Right ventricle myocardium superior (tissue), 1 donor: ENCODE data around the gene TPSG1. TPM values are rescaled to one million over a fixed set of nuclear protein-coding genes. Genes with fewer than 3 reads are reported as not detected.
"Not testable (repeated sequence)": the region's sequence is repeated elsewhere in the genome, so short reads cannot be mapped to it uniquely, and the experiment has no call there.

Experiments used
- ATAC-seq: fragments of 200-7000 bp; cut with Tn5 transposase; one replicate; pipeline ENCODE4 v1.9.1; 2020; ENCODE audit warnings: mild to moderate bottlenecking; ENCODE audit not compliant: poor library complexity
- DNase-seq: peaks from one replicate; pipeline ENCODE4 v3.0.0-alpha.2; 2020
- intact Hi-C: fragments of 100-400 bp; cut with DNase I; formaldehyde crosslinking; loops from one replicate; pipeline ENCODE4 v1.11.2; 2022
- long read RNA-seq: library from polyadenylated mRNA; unstranded; transcript quantifications from one replicate; pipeline ENCODE4 v2.0.0, GENCODE V29; 2021
- total RNA-seq: library from RNA; stranded (reverse); fragmentation: NEBNext Ultra II Directional; extraction: Animal tissue kit (Norgen Biotek cat#: 25700); gene quantifications from one replicate; pipeline ENCODE4 v1.2.1, GENCODE V29; 2021
- donor health status: DM: no; HTN: yes; CAD: no; lungs with severe emphysema.

TPSG1 gene
- total RNA-seq: 0.19 TPM
- long read RNA-seq: 0 reads

DNA sequence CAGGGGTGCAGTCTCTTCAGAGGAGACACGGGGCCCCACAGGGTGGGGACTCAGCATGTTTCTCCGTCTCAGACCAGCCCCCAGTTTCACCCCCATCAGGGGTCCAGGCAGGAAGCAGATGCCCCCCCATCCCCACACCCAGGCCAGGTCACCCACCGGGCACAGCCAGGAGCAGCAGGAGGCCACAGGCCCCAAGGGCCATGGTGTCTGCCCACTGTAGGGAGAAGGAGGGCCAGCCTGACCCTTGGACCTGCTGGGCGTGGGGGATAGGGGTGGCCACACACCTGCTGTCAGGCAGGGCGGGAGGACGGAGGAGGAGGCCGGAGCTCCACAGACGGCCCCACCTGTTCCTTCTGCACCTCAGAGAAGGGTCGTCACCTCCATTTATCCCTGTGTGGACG, at the start of gene TPSG1:
TSS of gene TPSG1 (minus strand) at position 218 of the 401 bp plus-strand sequence. CDS start at position 202, 16 bp downstream.
- DNase-seq: no peak
- ATAC-seq: no peak
- intact Hi-C loops: no loop called here

DNA sequence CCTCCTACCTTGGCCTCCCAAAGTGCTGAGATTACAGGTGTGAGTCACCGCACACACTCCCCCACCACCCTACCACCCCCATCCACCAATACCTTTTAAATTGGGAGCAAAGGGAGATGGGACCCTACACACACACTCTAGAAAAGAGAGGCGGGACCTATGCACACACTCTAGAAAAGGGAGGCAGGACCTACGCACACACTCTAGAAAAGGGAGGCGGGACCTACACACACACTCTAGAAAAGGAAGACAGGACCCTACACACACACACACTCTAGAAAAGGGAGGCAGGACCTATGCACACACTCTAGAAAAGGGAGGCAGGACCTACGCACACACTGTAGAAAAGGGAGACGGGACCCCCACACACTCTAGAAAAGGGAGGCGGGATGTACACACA, 49.7 kb upstream of the TPSG1 start:
- intact Hi-C loops: no loop called here
- ATAC-seq (no peak), DNase-seq (no peak)

DNA sequence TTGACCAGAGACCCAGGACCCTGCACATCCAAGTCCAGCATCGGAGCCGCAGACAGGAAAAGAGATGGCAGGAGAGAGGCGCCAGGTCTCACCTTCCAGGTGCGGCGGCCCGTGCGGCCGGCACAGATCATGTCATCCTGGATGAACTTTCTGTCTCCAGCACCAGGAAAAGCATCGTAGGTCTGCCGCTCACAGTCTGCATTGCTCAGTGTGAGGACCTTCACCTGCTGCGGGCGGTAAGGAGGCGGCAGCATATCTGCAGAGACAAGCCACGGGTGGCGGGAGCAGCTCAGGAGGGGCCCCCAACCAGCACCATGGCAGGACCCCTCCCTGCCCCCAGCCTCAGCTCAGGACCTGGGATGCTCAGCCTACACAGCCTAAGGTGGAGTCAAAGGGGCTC, 48.7 kb upstream of the TPSG1 start:
- no peak for DNase-seq
- intact Hi-C loops: no loop called here
- ATAC-seq: no peak

DNA sequence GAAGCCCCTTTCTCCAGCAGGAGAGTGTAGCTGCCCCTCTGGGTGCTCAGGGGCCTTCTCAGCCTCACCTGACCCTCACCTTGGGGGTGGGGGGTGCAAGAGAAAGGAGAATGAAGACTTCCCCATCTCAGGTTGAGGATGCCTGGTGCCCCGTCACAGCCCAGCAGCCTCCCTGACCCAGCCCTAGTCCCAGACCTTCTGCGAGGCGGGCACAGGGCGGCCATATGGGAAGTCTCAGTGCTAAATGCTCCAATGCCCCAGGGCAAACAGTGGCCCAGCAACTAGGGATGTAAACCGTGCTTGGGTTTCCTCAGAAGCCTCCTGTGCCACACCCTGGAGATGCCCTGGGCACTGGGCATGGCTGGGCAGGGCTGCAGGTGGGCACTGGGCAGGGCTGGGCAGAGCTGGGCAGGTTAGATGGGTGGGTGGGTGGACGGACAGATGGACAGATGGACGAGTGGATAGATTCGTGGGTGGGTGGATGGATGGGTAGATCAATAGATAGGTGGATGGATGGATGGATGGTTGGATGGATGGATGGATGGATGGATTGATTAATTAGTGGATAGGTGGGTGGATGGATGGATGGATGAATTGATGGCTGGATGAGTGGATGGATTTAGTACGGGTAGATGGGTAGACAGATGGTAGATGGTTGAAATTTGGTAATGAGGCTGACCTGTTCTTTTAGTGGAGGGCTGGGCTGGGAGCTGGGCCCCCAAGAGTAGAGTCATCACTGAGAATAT, 47.6 kb upstream of the TPSG1 start:
- no peak for DNase-seq
- no peak for ATAC-seq
- intact Hi-C loops: no loop called here

DNA sequence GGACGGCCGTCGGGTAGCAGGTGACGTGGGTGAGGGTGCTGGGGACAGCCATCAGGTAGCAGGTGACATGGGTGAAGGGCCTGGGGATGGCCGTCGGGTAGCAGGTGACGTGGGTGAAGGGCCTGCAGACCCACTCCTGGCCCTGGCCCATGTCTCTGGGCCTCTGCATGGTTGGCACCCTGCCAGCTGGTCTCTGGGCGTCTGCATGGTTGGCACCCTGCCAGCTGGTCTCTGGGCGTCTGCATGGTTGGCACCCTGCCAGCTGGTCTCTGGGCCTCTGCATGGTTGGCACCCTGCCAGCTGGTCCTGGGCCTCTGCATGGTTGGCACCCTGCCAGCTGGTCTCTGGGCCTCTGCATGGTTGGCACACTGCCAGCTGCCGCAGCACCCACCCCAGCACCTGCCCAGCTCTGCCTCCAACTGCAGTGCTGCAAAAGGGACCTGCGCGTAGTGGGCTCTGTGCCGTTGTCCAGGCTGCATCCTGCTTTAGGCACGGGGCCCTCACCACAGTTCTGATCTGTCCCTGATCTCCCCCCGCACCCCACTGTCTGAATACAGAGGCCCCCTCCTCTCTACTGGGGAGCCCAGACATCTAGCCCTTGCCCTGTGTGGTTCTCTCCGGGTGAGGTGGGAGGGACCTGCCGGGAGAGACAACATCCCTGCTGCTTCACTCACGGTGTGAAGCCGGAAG, 46.8 kb upstream of the TPSG1 start:
- intact Hi-C loops, DNase-seq: not testable (repeated sequence)
- peak; percentile 18 for ATAC-seq

DNA sequence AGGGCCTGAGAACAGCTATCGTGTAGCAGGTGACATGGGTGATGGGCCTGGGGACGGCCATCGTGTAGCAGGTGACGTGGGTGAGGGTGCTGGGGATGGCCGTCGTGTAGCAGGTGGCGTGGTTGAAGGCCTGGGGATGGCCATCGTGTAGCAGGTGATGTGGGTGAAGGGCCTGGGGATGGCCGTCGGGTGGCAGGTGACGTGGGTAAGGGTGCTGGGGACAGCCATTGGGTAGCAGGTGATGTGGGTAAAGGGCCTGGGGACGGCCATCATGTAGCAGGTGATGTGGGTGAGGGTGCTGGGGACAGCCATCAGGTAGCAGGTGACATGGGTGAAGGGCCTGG, 46.3 kb upstream of the TPSG1 start:
- no peak for DNase-seq
- intact Hi-C loops: no loop called here
- no peak for ATAC-seq

DNA sequence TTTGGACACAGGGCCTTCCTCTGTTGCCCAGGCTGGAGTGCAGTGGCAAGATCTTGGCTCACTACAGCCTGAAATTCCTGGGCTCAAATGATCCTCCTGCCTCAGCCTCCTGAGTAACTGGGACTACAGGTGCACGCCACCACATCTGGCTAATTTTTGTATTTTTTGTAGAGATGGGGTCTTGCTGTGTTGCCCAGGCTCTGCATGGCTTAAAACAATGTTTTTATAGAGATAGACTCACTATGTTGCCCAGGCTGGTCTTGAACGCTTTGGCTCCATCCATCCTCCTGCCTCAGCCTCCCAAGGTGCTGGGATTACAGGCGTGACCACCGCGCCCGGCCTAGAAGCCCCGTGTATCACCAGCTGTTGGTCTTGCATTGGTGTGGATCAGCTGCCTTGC, 44.4 kb upstream of the TPSG1 start:
- DNase-seq, intact Hi-C loops, ATAC-seq: not testable (repeated sequence)

DNA sequence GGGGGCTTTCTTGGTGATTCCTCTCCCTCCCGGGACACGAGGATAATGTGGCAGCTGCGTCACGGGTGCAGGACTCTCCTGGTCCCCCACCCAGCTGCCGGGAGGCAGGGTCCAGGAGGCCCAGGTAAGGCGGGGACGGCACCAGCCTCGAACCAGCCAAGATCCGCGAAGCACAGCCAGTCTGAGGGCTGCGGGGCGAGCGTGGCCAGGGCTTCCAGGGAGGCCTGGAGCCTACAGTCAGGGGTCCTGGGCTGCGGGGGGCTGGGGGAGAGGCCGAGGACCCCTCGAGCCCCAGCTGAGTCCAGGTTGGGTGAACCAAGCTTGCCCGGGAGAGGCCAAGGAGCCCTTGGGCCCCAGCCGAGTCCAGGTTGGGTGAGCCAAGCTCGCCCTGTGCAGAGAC, 40.8 kb upstream of the TPSG1 start:
- no peak for DNase-seq
- no peak for ATAC-seq
- intact Hi-C loops: no loop called here

DNA sequence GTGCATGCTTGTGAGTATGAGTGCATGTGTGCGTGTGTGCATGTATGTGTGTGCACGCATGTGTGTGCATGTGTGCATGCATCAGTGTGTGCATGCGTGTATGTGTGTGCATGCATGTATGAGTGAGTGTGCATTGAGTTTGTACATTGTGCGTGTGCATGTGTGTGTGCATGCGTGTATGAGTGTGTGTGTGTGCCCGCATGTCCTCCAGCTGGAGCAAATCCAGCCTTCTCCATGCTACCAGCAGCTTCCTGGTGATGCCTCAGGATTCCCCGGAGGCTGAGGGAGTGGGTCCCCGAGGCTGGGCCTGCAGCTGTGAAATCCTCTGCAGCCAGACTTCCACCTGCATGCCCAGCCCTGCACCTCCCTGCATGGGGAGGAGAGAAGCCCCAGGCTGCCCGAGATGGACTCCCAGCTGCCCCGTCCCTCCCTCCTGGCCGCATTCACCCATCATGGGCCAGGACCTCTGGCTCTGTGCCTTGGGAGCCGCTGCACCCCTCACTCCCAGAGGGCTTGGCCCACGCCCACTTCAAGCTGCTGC, 40.1 kb upstream of the TPSG1 start:
- intact Hi-C loops: no loop called here
- no peak for ATAC-seq
- DNase-seq: no peak

DNA sequence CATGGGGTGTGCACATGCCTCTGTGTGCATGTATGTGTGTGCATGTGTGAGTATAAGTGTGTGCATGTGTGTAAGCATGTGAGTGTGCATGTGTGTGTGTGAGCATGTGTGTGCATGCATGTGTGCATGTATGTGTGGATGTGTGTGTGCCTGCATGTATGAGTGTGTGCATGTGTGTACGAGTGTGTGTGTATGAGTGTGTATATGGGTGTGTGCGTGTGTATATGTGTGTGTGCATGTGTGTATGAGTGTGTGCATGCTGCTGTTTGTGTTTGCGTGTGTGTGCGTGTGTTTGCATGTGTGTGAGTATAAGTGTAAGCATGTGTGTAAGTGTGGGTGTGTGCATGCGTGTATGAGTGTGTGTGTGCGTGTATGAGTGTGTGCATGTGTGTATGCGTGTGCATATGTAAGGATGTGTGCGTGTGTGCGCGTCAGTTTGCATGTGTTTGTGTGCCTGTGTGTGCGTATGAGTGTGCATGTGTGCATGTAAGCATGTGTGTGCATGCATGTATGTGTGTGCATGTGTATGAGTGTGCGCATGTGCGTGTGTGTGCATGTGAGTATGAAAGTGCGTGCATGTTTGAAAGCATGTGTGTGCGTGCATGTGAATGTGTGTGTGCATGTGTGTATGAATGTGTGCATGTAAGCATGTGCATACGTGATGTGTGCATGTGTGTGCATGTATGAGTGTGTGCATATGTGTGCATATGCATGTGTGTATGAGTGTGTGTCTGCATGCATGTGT, 39.4 kb upstream of the TPSG1 start:
- DNase-seq: no peak
- intact Hi-C loops: no loop called here
- no peak for ATAC-seq

DNA sequence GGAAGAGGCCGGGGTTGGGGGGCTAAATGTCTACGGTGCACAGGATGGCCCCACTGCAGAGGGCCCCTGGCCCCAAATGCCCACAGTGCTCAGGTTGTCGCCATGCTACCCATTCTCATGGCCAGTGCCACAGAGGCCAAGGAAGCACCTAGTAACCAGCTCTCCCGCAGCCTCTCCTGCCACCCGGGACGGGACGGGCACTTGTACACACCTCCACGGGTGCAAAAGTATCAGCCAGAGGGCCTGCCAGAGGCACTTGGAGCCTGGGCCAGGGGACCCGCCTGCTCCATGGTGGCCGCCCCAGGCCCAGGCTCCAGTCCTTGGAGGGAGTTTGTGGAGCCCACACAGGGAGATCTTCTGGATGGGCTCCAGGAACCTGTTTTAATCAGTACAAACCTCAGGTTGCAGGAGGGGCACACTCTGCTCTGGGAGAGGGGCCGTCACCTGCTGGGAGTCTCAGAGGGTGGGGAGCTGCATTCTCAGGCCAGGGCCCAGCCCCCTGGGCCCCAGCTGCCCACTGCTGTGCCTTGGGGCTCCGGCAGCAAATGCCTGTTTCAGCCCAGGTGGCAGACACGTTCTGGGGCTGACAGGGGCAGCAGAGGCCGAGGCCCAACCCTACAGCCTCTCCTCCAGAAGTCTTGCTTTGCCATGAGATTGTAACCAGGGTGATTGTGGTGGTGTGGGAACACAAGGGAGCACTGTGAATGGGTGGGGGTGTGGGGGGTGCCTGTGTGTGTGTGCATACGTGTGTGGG, 38.7 kb upstream of the TPSG1 start:
- intact Hi-C loops: no loop called here
- ATAC-seq (no peak), DNase-seq (no peak)

DNA sequence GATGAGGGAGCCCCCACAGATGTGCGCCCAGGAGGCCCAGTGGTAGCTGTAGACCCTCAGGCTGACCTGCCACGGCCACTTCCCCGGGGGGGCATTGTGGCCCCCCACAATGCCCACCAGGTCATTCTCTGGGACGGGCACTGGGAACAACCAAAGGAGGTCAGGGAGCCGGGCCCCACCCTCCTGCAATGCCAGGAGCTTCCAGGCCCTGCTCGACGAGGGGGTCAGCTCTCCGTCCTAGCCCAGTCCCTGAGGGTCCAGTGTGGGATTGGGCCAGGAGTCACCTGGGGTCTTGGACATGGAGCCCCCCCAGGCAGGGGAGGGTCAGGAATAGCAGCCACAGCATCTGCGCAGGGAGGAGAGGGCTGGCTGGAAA, 37.8 kb upstream of the TPSG1 start:
- DNase-seq (no peak), ATAC-seq (no peak)

DNA sequence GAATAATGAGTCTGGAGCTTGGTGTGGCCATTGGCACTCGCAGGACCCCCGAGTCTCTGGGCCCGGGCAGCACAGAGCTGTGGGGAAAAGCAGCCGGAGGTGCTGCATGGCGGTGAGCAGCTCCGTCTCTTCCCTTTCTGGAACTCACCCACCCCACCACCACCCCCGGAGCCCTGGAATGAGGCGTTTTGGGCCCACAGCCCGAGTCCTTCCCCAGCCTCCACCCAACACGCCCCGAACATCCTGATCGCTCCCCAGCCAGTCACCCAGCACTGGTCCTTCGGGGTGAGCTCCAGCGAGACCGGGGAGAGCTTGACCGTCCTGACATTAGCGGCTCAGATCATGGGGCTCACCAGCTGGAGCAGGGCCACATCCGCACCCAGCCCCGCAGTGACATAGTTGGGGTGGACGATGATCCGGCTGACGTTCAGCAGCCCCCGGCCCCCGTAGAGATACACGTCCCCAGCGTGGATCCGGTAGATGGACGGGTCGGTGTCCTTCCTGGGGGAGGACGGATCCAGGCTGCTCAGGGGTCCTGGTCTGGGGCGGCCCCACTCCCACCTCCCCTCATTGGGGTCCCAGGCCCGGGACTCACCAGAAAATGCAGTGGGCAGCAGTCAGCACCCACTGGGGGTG, 37.3 kb upstream of the TPSG1 start:
- intact Hi-C loops: no loop called here
- ATAC-seq (no peak), DNase-seq (no peak)

More for the DNA sequence above, 37.8 kb upstream of the TPSG1 start:
- intact Hi-C loops: no loop called here

DNA sequence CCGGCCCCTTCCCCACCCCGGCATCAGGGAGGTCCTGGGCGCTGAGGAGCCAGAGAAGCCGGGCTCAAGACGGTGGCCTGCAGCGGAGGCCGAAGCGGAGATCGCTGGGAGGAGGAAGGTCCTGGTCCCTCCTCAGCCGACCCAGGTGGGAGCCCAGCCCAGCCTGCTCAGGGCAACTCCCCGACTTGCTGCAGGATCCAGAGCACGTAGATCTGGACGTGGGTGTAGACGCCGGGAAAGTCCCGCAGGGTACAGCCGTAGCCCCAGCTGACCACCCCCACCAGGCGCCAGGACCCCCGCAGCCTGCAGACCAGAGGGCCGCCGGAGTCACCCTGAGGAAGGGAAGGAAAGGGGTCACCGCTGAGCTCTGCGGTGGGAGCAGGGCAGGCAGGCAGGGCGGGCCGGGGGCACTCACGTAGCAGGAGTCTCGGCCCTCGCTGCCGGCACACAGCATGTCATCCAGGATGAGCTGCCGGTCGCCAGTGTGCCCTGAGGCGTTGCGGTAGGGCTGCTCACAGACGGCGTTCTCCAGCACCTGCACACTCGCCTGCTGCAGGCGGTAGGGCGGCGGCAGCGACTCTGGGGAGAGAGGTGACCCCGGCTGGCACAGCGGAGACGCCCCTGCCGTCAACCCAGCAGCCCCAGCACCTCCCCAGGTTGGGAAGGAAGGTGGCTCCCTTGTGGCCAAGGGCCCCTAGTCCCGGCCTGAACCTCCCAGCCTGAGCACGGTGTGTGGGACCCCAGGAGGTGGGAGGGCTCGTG, 36.2 kb upstream of the TPSG1 start:
- DNase-seq: no peak

DNA sequence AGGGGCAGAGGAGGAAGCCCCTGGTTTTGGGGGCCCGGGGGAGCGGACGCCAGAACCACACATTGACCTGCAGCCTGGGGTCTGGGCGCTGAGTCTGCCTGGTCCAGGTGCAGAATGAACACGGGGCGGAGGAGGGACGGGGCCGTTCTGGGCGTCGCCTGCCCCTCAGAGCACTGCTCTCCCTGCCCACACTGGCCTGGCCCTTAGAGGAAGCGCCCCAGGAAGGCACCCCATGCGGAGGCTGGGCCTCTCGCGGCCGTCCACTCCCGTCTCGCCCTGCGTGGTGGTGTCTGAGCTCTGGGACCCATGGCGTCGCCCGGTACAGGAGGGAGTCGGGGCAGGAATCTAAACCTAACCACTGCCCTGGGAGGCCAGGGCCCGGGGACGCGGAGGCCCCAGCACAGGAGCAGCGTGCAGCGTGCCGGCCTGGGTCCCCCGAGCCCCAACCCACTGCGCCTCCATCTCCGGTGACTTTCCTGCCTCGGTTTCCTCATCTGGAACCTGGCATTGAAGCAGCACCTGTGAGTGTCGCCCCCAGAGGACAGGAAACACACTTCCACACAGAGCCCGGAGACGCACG, 35.1 kb upstream of the TPSG1 start:
- intact Hi-C loops: no loop called here
- DNase-seq: peak; percentile 20
- no peak for ATAC-seq

More for the DNA sequence above, 36.2 kb upstream of the TPSG1 start:
- no peak for ATAC-seq
- intact Hi-C loops: no loop called here

DNA sequence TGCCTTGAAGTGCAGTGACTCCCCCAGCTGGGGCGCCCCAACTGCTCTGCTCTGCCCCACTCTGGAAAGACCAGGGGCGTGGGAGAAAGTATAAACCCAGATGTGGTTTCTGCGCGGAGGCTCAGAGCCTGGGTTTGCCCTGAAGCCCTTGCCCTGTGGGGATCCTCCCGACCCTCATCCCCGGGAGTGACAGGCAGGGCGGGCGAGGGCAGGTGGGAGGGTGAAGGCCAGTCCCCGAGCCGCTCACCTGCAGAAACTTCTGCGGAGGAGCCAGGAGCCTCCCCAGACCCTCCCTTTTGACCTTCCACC, 34.6 kb upstream of the TPSG1 start:
- DNase-seq (peak; percentile 17), ATAC-seq (no peak)
- intact Hi-C loops: no loop called here

DNA sequence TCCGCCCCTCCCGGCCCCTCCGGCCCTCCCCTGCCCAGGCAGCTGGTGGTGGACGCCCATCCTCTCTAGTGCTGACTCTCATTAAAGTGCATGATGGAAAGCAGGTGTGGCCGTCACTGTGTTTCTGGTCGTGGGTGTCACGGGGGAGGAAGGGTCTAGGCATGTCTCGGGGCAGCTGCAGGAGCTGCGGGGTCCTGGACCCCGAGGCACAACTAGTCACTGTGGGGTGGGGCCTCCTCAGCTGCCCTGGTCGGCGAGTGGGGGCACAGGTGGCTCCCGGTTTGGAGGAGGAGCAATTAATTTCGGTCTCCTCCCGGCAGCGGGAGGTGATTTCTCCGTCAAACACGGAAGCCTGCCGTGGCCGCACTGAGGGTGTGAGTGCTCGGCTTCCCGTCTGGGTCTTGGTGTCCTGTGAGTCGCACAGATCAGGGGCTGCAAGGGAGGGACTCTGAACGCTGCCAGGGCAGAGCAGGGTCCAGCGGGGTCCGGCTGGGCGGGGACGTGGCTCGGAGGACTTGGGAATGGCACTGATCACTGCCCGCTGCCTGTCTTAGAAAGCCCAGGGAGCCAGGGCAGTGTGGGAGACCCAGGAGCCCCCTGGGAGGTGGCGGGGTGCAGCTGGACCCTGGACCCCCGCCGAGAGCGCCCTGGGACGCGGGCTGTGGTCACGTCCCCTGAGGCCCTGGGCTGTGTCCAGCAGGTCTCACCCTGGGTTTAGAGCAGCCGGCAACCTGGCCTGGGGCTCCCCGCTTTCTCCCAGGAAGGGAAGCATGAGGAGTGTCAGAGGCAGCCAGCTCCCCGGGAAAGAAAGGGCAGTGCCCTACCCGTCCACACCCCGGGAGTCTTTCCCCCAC, 34.1 kb upstream of the TPSG1 start:
- DNase-seq: peak; percentile 34
- intact Hi-C loops: no loop called here
- ATAC-seq: no peak
